NT2/D1 (cell line): Measurements from ENCODE around the gene GPN2.

Source experiments
- SUZ12 ChIP-seq: IDR thresholded peaks from 2 replicates; pipeline ENCODE4 v1.6.1; 2011; ENCODE audit not compliant: insufficient read length, insufficient read depth; ENCODE audit errors: extremely low read depth
- YY1 ChIP-seq: IDR thresholded peaks from 2 replicates; pipeline ENCODE4 v1.6.1; 2011; ENCODE audit not compliant: insufficient read length, insufficient read depth
- ZNF274 ChIP-seq: IDR thresholded peaks from 2 replicates; pipeline ENCODE4 v1.6.1; 2011; ENCODE audit warnings: mild to moderate bottlenecking, low read depth, low read length

- TF ChIP-seq ZNF274: no peak
- no peak for TF ChIP-seq YY1
- TF ChIP-seq SUZ12: no peak
Observed at GRCh38 chr1:26856604-26857469, 33.2 kb downstream of the GPN2 start.
